K562 (cell line): Measurements from ENCODE around the gene AMT. TPM values are rescaled to one million over a fixed set of nuclear protein-coding genes. Genes with fewer than 3 reads are reported as not detected.

Experiments
- DMBX1 ChIP-seq: fragments of 250-450 bp; sonication (Bioruptor Pico); IDR thresholded peaks from 2 replicates; pipeline ENCODE4 v1.8.0; 2022; ENCODE audit warnings: inconsistent platforms, mild to moderate bottlenecking, moderate library complexity, borderline replicate concordance
- GABPB2 ChIP-seq: fragments of 250-450 bp; sonication (Bioruptor Pico); conservative IDR thresholded peaks from 2 replicates; pipeline ENCODE4 v1.5.1; 2021; ENCODE audit warnings: mild to moderate bottlenecking
- GTF2E2 ChIP-seq: fragments of 200-800 bp; sonication (Bioruptor generic); IDR thresholded peaks from 2 replicates; pipeline ENCODE4 v1.6.1; 2016; ENCODE audit warnings: missing genetic modification characterization, missing compliant biosample characterization
- GTF2F1 ChIP-seq: IDR thresholded peaks from 2 replicates; pipeline ENCODE4 v1.6.1; 2011; ENCODE audit warnings: low read depth, low read length, improper control_type of control experiment
- HDAC2 ChIP-seq: fragments of 450-650 bp; IDR thresholded peaks from 2 replicates; pipeline ENCODE4 v1.6.1; 2016; ENCODE audit warnings: mild to moderate bottlenecking
- HDAC6 ChIP-seq: IDR thresholded peaks from 2 replicates; pipeline ENCODE4 v1.6.1; 2012; ENCODE audit warnings: low read depth, mild to moderate bottlenecking, control low read depth, inconsistent platforms, low read length, moderate library complexity
- HNRNPLL ChIP-seq: fragments of 200-400 bp; formaldehyde crosslinking; IDR thresholded peaks from 2 replicates; pipeline ENCODE4 v1.6.1; 2017; ENCODE audit warnings: low read length, low read depth, mild to moderate bottlenecking; ENCODE audit not compliant: poor library complexity, severe bottlenecking
- NCOA1 ChIP-seq: fragments of 450-650 bp; IDR thresholded peaks from 2 replicates; pipeline ENCODE4 v1.6.1; 2016; ENCODE audit warnings: low read depth
- RUNX1 ChIP-seq: sonication (generic); IDR thresholded peaks from 2 replicates; pipeline ENCODE4 v1.6.1; 2016; ENCODE audit warnings: antibody characterized with exemption, low read depth
- TCF15 ChIP-seq: fragments of 250-450 bp; sonication (Bioruptor Pico); IDR thresholded peaks from 2 replicates; pipeline ENCODE4 v1.8.0; 2022; ENCODE audit warnings: moderate library complexity, mild to moderate bottlenecking, inconsistent platforms
- TCFL5 ChIP-seq: fragments of 250-450 bp; sonication (Bioruptor Pico); conservative IDR thresholded peaks from 2 replicates; pipeline ENCODE4 v1.6.1; 2021; ENCODE audit warnings: mild to moderate bottlenecking, moderate library complexity, matching md5 sums
- XRCC4 ChIP-seq: IDR thresholded peaks from one replicate; pipeline ENCODE4 v1.6.1; 2011; ENCODE audit not compliant: insufficient read depth, insufficient read length; ENCODE audit errors: extremely low read depth
- ZFP1 ChIP-seq: fragments of 450-650 bp; formaldehyde crosslinking; IDR thresholded peaks from 2 replicates; pipeline ENCODE4 v1.4.0; 2020; ENCODE audit warnings: mild to moderate bottlenecking, mixed read lengths
- ZKSCAN8 ChIP-seq: fragments of 200-800 bp; sonication (Bioruptor generic); IDR thresholded peaks from 2 replicates; pipeline ENCODE4 v1.6.1; 2016; ENCODE audit warnings: missing genetic modification characterization, missing compliant biosample characterization
- ZNF583 ChIP-seq: fragments of 250-450 bp; sonication (Bioruptor Pico); IDR thresholded peaks from 2 replicates; pipeline ENCODE4 v1.4.0; 2020
- ZZZ3 ChIP-seq: fragments of 450-650 bp; IDR thresholded peaks from 2 replicates; pipeline ENCODE4 v1.6.1; 2016; ENCODE audit warnings: antibody characterized with exemption, mild to moderate bottlenecking, moderate library complexity
- polyA plus RNA-seq, 8 experiments: library from polyadenylated mRNA; depleted of rRNA in 4 of 8; stranded (reverse) in 5 of 8; unstranded in 3 of 8; fragments of >200 nt; fragmentation: Nextera tagmentation in 2 of 8; fragmentation: Illumina TruSeq in 1 of 8; extraction: Ambion mirVana in 2 of 8; extraction: Trizol in 1 of 8; gene quantifications; 2 replicates each; pipeline versions ENCODE4 v1.2.1 to v1.2.3, GENCODE V29; 2011 to 2014; ENCODE audit warnings: inconsistent platforms in 1 of 8, missing spikeins in 1 of 8
- total RNA-seq, 7 experiments: library from RNA; depleted of rRNA in 6 of 7; stranded (reverse); fragments of >200 nt in 6 of 7; fragmentation: Illumina TruSeq in 2 of 7; extraction: Trizol in 2 of 7; gene quantifications; 2 replicates each; pipeline versions ENCODE4 v1.2.1 to v1.2.3, GENCODE V29; 2011 to 2021; ENCODE audit warnings: low replicate concordance in 1 of 7
- TF ChIP-seq, protein P1 (sequence below): sonication (generic); formaldehyde crosslinking; IDR thresholded peaks from 2 replicates; pipeline ENCODE4 v1.9.0; 2022; ENCODE audit warnings: mild to moderate bottlenecking, missing genetic modification reagents
- TF ChIP-seq, protein P2 (sequence below): fragments of 250-450 bp; sonication (Bioruptor Pico); IDR thresholded peaks from 2 replicates; pipeline ENCODE4 v1.5.1; 2021; ENCODE audit warnings: mild to moderate bottlenecking
- TF ChIP-seq, protein P3 (sequence below): fragments of 450-650 bp; IDR thresholded peaks from 2 replicates; pipeline ENCODE4 v1.6.1; 2016; ENCODE audit warnings: borderline replicate concordance
- TF ChIP-seq, protein P4 (sequence below): fragments of 250-450 bp; sonication (Bioruptor Pico); IDR thresholded peaks from 2 replicates; pipeline ENCODE4 v1.5.0; 2021

Gene AMT
- total and polyA plus RNA-seq, 9 of the 15 experiments (the other 6 are each of a cell fraction or from before 2014, with no cell fraction given) = 0.14 to 2.1 (median 0.52) TPM

- TF ChIP-seq, protein P1, sequence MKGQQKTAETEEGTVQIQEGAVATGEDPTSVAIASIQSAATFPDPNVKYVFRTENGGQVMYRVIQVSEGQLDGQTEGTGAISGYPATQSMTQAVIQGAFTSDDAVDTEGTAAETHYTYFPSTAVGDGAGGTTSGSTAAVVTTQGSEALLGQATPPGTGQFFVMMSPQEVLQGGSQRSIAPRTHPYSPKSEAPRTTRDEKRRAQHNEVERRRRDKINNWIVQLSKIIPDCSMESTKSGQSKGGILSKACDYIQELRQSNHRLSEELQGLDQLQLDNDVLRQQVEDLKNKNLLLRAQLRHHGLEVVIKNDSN (CRISPR knock-in tag) = no peak
- no peak for TF ChIP-seq XRCC4
- TF ChIP-seq GTF2F1 = no peak
- no peak for TF ChIP-seq HNRNPLL
- no peak for TF ChIP-seq ZFP1
- no peak for TF ChIP-seq RUNX1
- TF ChIP-seq GTF2E2 (tag) = no peak
- TF ChIP-seq DMBX1 (CRISPR knock-in tag) = no peak
- TF ChIP-seq HDAC2 = no peak; the same call in 1 of the 2 replicates
- TF ChIP-seq, protein P2, sequence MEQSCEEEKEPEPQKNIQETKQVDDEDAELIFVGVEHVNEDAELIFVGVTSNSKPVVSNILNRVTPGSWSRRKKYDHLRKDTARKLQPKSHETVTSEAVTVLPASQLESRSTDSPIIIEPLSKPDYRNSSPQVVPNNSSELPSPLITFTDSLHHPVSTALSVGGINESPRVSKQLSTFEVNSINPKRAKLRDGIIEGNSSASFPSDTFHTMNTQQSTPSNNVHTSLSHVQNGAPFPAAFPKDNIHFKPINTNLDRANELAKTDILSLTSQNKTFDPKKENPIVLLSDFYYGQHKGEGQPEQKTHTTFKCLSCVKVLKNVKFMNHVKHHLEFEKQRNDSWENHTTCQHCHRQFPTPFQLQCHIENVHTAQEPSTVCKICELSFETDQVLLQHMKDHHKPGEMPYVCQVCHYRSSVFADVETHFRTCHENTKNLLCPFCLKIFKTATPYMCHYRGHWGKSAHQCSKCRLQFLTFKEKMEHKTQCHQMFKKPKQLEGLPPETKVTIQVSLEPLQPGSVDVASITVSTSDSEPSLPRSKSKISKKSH (CRISPR knock-in tag) = no peak
- TF ChIP-seq, protein P3, sequence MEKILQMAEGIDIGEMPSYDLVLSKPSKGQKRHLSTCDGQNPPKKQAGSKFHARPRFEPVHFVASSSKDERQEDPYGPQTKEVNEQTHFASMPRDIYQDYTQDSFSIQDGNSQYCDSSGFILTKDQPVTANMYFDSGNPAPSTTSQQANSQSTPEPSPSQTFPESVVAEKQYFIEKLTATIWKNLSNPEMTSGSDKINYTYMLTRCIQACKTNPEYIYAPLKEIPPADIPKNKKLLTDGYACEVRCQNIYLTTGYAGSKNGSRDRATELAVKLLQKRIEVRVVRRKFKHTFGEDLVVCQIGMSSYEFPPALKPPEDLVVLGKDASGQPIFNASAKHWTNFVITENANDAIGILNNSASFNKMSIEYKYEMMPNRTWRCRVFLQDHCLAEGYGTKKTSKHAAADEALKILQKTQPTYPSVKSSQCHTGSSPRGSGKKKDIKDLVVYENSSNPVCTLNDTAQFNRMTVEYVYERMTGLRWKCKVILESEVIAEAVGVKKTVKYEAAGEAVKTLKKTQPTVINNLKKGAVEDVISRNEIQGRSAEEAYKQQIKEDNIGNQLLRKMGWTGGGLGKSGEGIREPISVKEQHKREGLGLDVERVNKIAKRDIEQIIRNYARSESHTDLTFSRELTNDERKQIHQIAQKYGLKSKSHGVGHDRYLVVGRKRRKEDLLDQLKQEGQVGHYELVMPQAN = no peak
- TF ChIP-seq, protein P4, sequence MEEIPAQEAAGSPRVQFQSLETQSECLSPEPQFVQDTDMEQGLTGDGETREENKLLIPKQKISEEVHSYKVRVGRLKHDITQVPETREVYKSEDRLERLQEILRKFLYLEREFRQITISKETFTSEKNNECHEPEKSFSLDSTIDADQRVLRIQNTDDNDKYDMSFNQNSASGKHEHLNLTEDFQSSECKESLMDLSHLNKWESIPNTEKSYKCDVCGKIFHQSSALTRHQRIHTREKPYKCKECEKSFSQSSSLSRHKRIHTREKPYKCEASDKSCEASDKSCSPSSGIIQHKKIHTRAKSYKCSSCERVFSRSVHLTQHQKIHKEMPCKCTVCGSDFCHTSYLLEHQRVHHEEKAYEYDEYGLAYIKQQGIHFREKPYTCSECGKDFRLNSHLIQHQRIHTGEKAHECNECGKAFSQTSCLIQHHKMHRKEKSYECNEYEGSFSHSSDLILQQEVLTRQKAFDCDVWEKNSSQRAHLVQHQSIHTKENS (CRISPR knock-in tag) = no peak
- TF ChIP-seq ZZZ3 = no peak
- no peak for TF ChIP-seq GABPB2 (CRISPR knock-in tag)
- no peak for TF ChIP-seq NCOA1
- no peak for TF ChIP-seq TCF15
- TF ChIP-seq TCFL5 (CRISPR knock-in tag) = no peak
- TF ChIP-seq ZKSCAN8 = no peak
- no peak for TF ChIP-seq ZNF583 (CRISPR knock-in tag)
- no peak for TF ChIP-seq HDAC6
Measured at GRCh38 chr3:49465270-49466034, 43.2 kb upstream of the AMT start (continued).
